Activated CD4-positive, CD25-positive, alpha-beta regulatory T cell treated with anti-CD3 and anti-CD28 coated beads, Interleukin-2, amount 50 U/mL, for 16 hours (primary cell): ENCODE results near the gene RWDD3.

ENCODE experiments used
- DNase-seq: peaks from one replicate; pipeline ENCODE4 v3.0.0-alpha.2; 2020; ENCODE audit warnings: low read depth, low spot score

The RWDD3 gene

GRCh38 chr1:95282518-95282895 is 48.5 kb downstream of the RWDD3 start:
- DNase-seq = no peak

- no peak for DNase-seq
These were observed 50.4 kb downstream of the RWDD3 start for GRCh38 chr1:95284420-95284819.

GRCh38 chr1:95286479-95286878 is 52.5 kb downstream of the RWDD3 start:
- DNase-seq = no peak

GRCh38 chr1:95287081-95287480 is 53.1 kb downstream of the RWDD3 start:
- no peak for DNase-seq

- no peak for DNase-seq
These were observed 53.8 kb downstream of the RWDD3 start for GRCh38 chr1:95287825-95288224.
